Panc1 (cell line): ENCODE data around the gene RBBP4. TPM values are rescaled to one million over a fixed set of nuclear protein-coding genes. Genes with fewer than 3 reads are reported as not detected.

Source experiments
- ATAC-seq: fragments of 200-7000 bp; cut with Tn5 transposase; 2 replicates; pipeline ENCODE4 v1.9.1; 2020; ENCODE audit warnings: mild to moderate bottlenecking, moderate library complexity
- BruUV-seq: library from RNA; stranded (reverse); fragments of 400-500 nt; replicated peaks from 2 replicates; lab custom pipeline; 2021; lab: Mats Ljungman, UMichigan
- CTCF ChIA-PET: fragments of 300-600 bp; sonication (Branson Sonifier 250); formaldehyde crosslinking; loops from one replicate; lab custom pipeline; 2022; ENCODE audit warnings: antibody characterized with exemption; lab: Charles Lee
- POLR2A ChIA-PET: fragments of 300-600 bp; sonication (Branson Sonifier 250); formaldehyde crosslinking; loops from one replicate; lab custom pipeline; 2022; ENCODE audit warnings: antibody characterized with exemption; lab: Charles Lee
- DNase-seq: peaks from one replicate; pipeline ENCODE4 v3.0.0-alpha.2; 2010; ENCODE audit warnings: low read depth, low spot score
- H3K27ac ChIP-seq: 2 replicates; pipeline ENCODE4 v1.5.1; 2011; ENCODE audit warnings: mild to moderate bottlenecking, low read length, inconsistent platforms
- H3K27me3 ChIP-seq: fragments of 200-500 bp; sonication (Bioruptor generic); 2 replicates; pipeline ENCODE4 v1.6.0; 2014; ENCODE audit warnings: low read length, inconsistent platforms; ENCODE audit not compliant: control insufficient read depth, insufficient read depth
- H3K36me3 ChIP-seq: fragments of 200-500 bp; sonication (Bioruptor generic); 2 replicates; pipeline ENCODE4 v1.5.1; 2014; ENCODE audit warnings: inconsistent platforms, mild to moderate bottlenecking, low read length, moderate library complexity; ENCODE audit not compliant: control insufficient read depth, insufficient read depth
- H3K4me1 ChIP-seq: 2 replicates; pipeline ENCODE4 v1.5.1; 2011; ENCODE audit warnings: inconsistent platforms, mild to moderate bottlenecking, low read length, moderate library complexity; ENCODE audit not compliant: control insufficient read depth, insufficient read depth
- H3K4me3 ChIP-seq, 2 experiments: 2 replicates each; pipeline ENCODE4 v1.5.1; 2011 to 2012; ENCODE audit warnings: low read depth in 2 of 2, low read length in 2 of 2, mild to moderate bottlenecking in 2 of 2, inconsistent platforms in 1 of 2, moderate library complexity in 1 of 2
- H3K9me3 ChIP-seq: fragments of 200-500 bp; sonication (Bioruptor generic); 2 replicates; pipeline ENCODE4 v1.5.1; 2014; ENCODE audit warnings: low read depth, mild to moderate bottlenecking, inconsistent platforms, low read length, moderate library complexity; ENCODE audit not compliant: control insufficient read depth, insufficient read depth
- CTCF ChIP-seq: fragments of 450-650 bp; IDR thresholded peaks from 2 replicates; pipeline ENCODE4 v1.5.1; 2017; ENCODE audit warnings: mild to moderate bottlenecking
- POLR2AphosphoS5 ChIP-seq: IDR thresholded peaks from 2 replicates; pipeline ENCODE4 v1.6.1; 2012; ENCODE audit warnings: mild to moderate bottlenecking, low read depth, low read length, moderate library complexity
- REST ChIP-seq, 2 experiments: IDR thresholded peaks; 2 replicates each; pipeline ENCODE4 v1.6.1; 2011 to 2012; ENCODE audit warnings: low read depth in 2 of 2, control low read depth in 1 of 2, low read length in 1 of 2, mild to moderate bottlenecking in 1 of 2, moderate library complexity in 1 of 2; ENCODE audit not compliant: insufficient read depth in 1 of 2
- SIN3A ChIP-seq: IDR thresholded peaks from 2 replicates; pipeline ENCODE4 v1.6.1; 2012; ENCODE audit warnings: low read depth, mild to moderate bottlenecking, low read length, moderate library complexity, borderline replicate concordance; ENCODE audit not compliant: insufficient read depth
- TCF7L2 ChIP-seq: IDR thresholded peaks from 2 replicates; pipeline ENCODE4 v1.6.1; 2011; ENCODE audit warnings: mild to moderate bottlenecking, low read depth, low read length, inconsistent platforms
- in situ Hi-C: cut with HindIII; loops from 2 replicates; pipeline ENCODE4 v1.10.0; 2016; ENCODE audit warnings: low sequenced_read_pairs, low pct_unique_long_range_greater_than_20kb
- intact Hi-C: fragments of 100-400 bp; cut with micrococcal nuclease; formaldehyde crosslinking; loops from one replicate; pipeline ENCODE4 v1.10.0; 2022; ENCODE audit not compliant: unreplicated experiment
- total RNA-seq: library from RNA; stranded (reverse); gene quantifications from one replicate; pipeline ENCODE4 v1.2.1, GENCODE V29; 2021; ENCODE audit not compliant: unreplicated experiment

The RBBP4 gene
- total RNA-seq, 1 experiment from 2014 or later, result 376 TPM

- Histone ChIP-seq H3K36me3 (no peaks in the 10 kb centered on the region), H3K27me3 (no peaks in the 10 kb centered on the region), H3K9me3 (no peaks in the 10 kb centered on the region), H3K4me1 (peaks cover 18% of the 10 kb centered on the region), H3K27ac (peak overlapping the region; percentile 19; the same call in 1 of the 2 replicates), H3K4me3 (peak overlapping the region; percentile 39 to 53)
- BruUV-seq, result no TSS peak
- DNase-seq (no peak), ATAC-seq (peak; percentile 55)
- ChIA-PET POLR2A (interaction anchor here (0.6 kb wide), 1 partner anchor 57 kb away, joined by 3 read pairs; no protein-coding TSS in a partner anchor), CTCF (interaction anchor here (0.9 kb wide), 1 partner anchor 10 kb away, joined by 4 read pairs; no protein-coding TSS in a partner anchor)
- in situ Hi-C loops, result no loop called here
- TF ChIP-seq TCF7L2 (no peak), REST (IDR thresholded peaks at IDR 0.05; ENCODE audit: insufficient read depth in 1 of 2, low read depth in 2 of 2, low read length in 1 of 2) (no peak), CTCF (no peak), POLR2AphosphoS5 (no peak), SIN3A (no peak)
- intact Hi-C loops, result no loop called here
These were observed 51.1 kb downstream of the RBBP4 start for GRCh38 chr1:32701951-32702598.

DNA sequence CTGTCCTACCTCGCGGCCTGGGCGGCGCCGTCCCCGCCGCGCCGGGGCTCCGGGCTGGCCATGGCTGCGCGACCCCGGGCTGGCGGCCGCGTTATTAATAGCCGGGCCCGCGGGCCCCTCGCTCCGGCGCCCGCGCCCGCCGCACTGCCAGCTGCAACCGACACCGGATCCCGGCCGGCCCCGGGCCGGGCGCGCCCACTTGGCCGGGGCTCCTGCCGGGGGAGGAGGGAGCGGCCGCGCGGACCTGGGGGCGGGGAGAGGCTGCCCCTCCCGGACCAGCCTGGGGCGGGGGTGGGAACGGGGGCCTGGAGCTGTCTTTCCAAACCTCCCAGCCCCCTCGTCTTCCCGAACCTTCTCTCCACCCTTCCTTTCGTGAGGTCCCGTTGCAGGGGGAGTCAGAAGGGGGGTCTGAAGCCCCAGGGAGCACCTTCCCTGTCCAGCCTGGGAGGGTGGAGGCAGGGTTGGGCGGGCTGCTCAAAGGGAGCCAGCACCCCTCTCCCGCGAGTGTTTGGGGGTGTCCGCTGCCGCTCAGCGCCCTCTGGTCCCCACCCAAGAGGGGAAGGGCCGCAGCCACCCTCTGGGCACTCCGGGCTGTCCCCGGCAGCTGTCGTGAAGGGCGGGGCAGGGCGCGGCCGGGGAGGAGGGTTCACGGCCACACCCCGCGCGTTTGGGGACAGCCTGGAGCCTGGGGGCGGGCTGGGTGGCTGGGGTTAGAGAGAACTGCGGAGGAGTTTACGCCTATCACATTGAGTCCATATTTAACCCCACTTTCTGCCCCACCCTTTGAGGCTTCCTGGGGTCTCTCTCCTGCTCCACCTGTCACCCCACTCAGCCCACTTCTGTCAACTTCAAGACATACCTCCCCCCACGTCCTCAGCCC lies 51.8 kb downstream of the RBBP4 start, which contains the start of gene SYNC:
TSS of gene SYNC (minus strand) at position 172 of the 880 bp plus-strand sequence. CDS start at position 62, 110 bp downstream.
- intact Hi-C loops (no loop called here), in situ Hi-C loops (no loop called here)
- TF ChIP-seq POLR2AphosphoS5 (no peak), TCF7L2 (no peak), REST (IDR thresholded peaks at IDR 0.05; ENCODE audit: insufficient read depth in 1 of 2, low read depth in 2 of 2, low read length in 1 of 2) (no peak), CTCF (no peak), SIN3A (peak; percentile 33; the same call in 1 of the 2 replicates)
- no peaks in the 10 kb centered on the region for H3K9me3 ChIP-seq
- peak; percentile 78 for ATAC-seq
- no peak for DNase-seq
- H3K4me1 ChIP-seq, result peaks cover 18% of the 10 kb centered on the region
- ChIA-PET CTCF (interaction anchor here (0.7 kb wide), 1 partner anchor 183 kb away, joined by 4 read pairs; no protein-coding TSS in a partner anchor), POLR2A (no interaction called here)
- peak within 1 kb of the TSS; percentile 53 to 69 for H3K4me3 ChIP-seq
- no peaks in the 10 kb centered on the region for H3K36me3 ChIP-seq
- H3K27ac ChIP-seq, result peak within 1 kb of the TSS; percentile 64
- no TSS peak for BruUV-seq
- no peaks in the 10 kb centered on the region for H3K27me3 ChIP-seq
